Gastrocnemius medialis (tissue), 4 donors: ENCODE measurements around the gene CEBPB. TPM values are rescaled to one million over a fixed set of nuclear protein-coding genes. Genes with fewer than 3 reads are reported as not detected.

Source experiments
- ATAC-seq, 2 donors: fragments of 150-250 bp; one replicate each; pipeline ENCODE4 v1.9.1; 2016
- DNase-seq, 2 donors: peaks; one replicate each; pipeline ENCODE4 v3.0.0-alpha.2; 2019
- H3K27ac ChIP-seq, 4 donors: fragments of 200-600 bp; sonication (generic); 1 replicate in 1 of 4; 2 replicates in 3 of 4; pipeline ENCODE4 v1.5.1; 2016 to 2018; ENCODE audit warnings: mild to moderate bottlenecking in 2 of 4, moderate library complexity in 1 of 4
- H3K27me3 ChIP-seq, 3 donors: fragments of 200-600 bp; sonication (generic) in 2 of 3; 1 replicate in 1 of 3; 2 replicates in 2 of 3; pipeline versions ENCODE4 v1.5.1 to v1.6.0; 2016 to 2019; ENCODE audit warnings: mild to moderate bottlenecking in 1 of 3, moderate library complexity in 1 of 3
- H3K36me3 ChIP-seq, 2 donors: fragments of 200-600 bp; sonication (generic) in 1 of 2; one replicate each; pipeline ENCODE4 v1.5.1; 2017 to 2018
- H3K4me1 ChIP-seq, 2 donors: fragments of 200-600 bp; sonication (generic) in 1 of 2; one replicate each; pipeline ENCODE4 v1.5.1; 2016 to 2017; ENCODE audit warnings: mild to moderate bottlenecking in 2 of 2
- H3K4me3 ChIP-seq, 4 donors: fragments of 200-600 bp; sonication (generic) in 3 of 4; 1 replicate in 1 of 4; 2 replicates in 3 of 4; pipeline ENCODE4 v1.5.1; 2016 to 2019; ENCODE audit warnings: mild to moderate bottlenecking in 2 of 4
- H3K9me3 ChIP-seq, 3 donors: fragments of 200-600 bp; sonication (generic) in 2 of 3; 1 replicate in 1 of 3; 2 replicates in 2 of 3; pipeline ENCODE4 v1.5.1; 2016 to 2019
- CTCF ChIP-seq, 5 experiments: fragments of 450-650 bp in 3 of 5; fragments of 200-600 bp in 2 of 5; sonication (generic) in 2 of 5; IDR thresholded peaks in 4 of 5; conservative IDR thresholded peaks in 1 of 5; 1 replicate in 4 of 5; 2 replicates in 1 of 5; pipeline ENCODE4 v1.5.1; 2016 to 2019; ENCODE audit warnings: antibody characterized with exemption in 5 of 5, mild to moderate bottlenecking in 3 of 5, moderate library complexity in 3 of 5
- POLR2A ChIP-seq, 2 donors: fragments of 450-650 bp; IDR thresholded peaks; one replicate each; pipeline ENCODE4 v1.6.1; 2017; ENCODE audit warnings: antibody characterized with exemption in 2 of 2, mild to moderate bottlenecking in 2 of 2, moderate library complexity in 2 of 2
- in situ Hi-C, 4 donors: fragments of 200-750 bp; cut with MboI; loops; one replicate each; pipeline versions ENCODE4 v1.15.0 to v1.8.0; 2017; ENCODE audit warnings: low sequenced_read_pairs in 4 of 4
- intact Hi-C: fragments of 100-400 bp; cut with DNase I; formaldehyde crosslinking; loops from one replicate; pipeline ENCODE4 v1.15.1; 2023; ENCODE audit warnings: low total_unique reads
- total RNA-seq, 4 donors: library from RNA; depleted of rRNA; stranded (reverse); fragments of >200 nt; gene quantifications; one replicate each; pipeline versions ENCODE4 v1.1.0 to v1.2.3, GENCODE V29; 2016

Gene CEBPB
- total RNA-seq, 4 donors from 2014 or later = 219 to 434 (median 321) TPM

- Histone ChIP-seq H3K27ac (no peak overlapping the region), H3K4me3 (no peak overlapping the region), H3K36me3 (no peaks in the 10 kb centered on the region), H3K4me1 (peaks cover 2 to 7% of the 10 kb centered on the region in 2 donors), H3K27me3 (no peaks in the 10 kb centered on the region), H3K9me3 (no peaks in the 10 kb centered on the region)
- no peak for ATAC-seq
- DNase-seq = no peak
- intact Hi-C loops (no loop called here), in situ Hi-C loops (no loop called here)
- TF ChIP-seq POLR2A (IDR thresholded peaks at IDR 0.05) (no peak), CTCF (IDR thresholded peaks at IDR 0.05 in 4 of 5, conservative IDR thresholded peaks at IDR 0.05 in 1 of 5) (no peak)
Measured at GRCh38 chr20:50230184-50230583, 39.6 kb downstream of the CEBPB start.

- Histone ChIP-seq H3K4me1 (peaks cover 0 to 3% of the 10 kb centered on the region in 2 donors), H3K27me3 (no peaks in the 10 kb centered on the region), H3K9me3 (no peaks in the 10 kb centered on the region), H3K27ac (no peak overlapping the region), H3K4me3 (no peak overlapping the region), H3K36me3 (no peaks in the 10 kb centered on the region)
- DNase-seq (no peak), ATAC-seq (no peak)
- intact Hi-C loops = no loop called here
- in situ Hi-C loops = no loop called here
- TF ChIP-seq POLR2A (IDR thresholded peaks at IDR 0.05) (no peak), CTCF (IDR thresholded peaks at IDR 0.05 in 4 of 5, conservative IDR thresholded peaks at IDR 0.05 in 1 of 5) (no peak)
Measured at GRCh38 chr20:50230871-50231560, 40.4 kb downstream of the CEBPB start.

- no peaks in the 10 kb centered on the region for H3K27me3 ChIP-seq
- H3K27ac ChIP-seq = no peak overlapping the region
- no peak overlapping the region for H3K4me3 ChIP-seq
- no peak for DNase-seq
- intact Hi-C loops = no loop called here
- in situ Hi-C loops = no loop called here
- H3K4me1 ChIP-seq = no peaks in the 10 kb centered on the region
- no peaks in the 10 kb centered on the region for H3K9me3 ChIP-seq
- H3K36me3 ChIP-seq = no peaks in the 10 kb centered on the region
- ATAC-seq = no peak
- TF ChIP-seq CTCF (IDR thresholded peaks at IDR 0.05 in 4 of 5, conservative IDR thresholded peaks at IDR 0.05 in 1 of 5) (no peak), POLR2A (IDR thresholded peaks at IDR 0.05) (no peak)
Measured at GRCh38 chr20:50231854-50232253, 41.2 kb downstream of the CEBPB start.

GRCh38 chr20:50232651-50233324 lies 42.2 kb downstream of the CEBPB start:
- no peaks in the 10 kb centered on the region for H3K27me3 ChIP-seq
- intact Hi-C loops (no loop called here), in situ Hi-C loops (no loop called here)
- H3K4me1 ChIP-seq = no peaks in the 10 kb centered on the region
- no peaks in the 10 kb centered on the region for H3K36me3 ChIP-seq
- no peak overlapping the region for H3K4me3 ChIP-seq
- DNase-seq = no peak
- H3K27ac ChIP-seq = no peak overlapping the region
- no peak for ATAC-seq
- TF ChIP-seq CTCF (IDR thresholded peaks at IDR 0.05 in 4 of 5, conservative IDR thresholded peaks at IDR 0.05 in 1 of 5) (no peak), POLR2A (IDR thresholded peaks at IDR 0.05) (no peak)
- no peaks in the 10 kb centered on the region for H3K9me3 ChIP-seq
